K562 (cell line): ENCODE measurements around the gene GNPAT. TPM values are rescaled to one million over a fixed set of nuclear protein-coding genes. Genes with fewer than 3 reads are reported as not detected.
A peak's percentile ranks its signal among the peaks of the same experiment; 100 is the strongest.

Experiments used
- ATAC-seq: fragments of 200-7000 bp; cut with Tn5 transposase; 3 replicates; pipeline ENCODE4 v1.9.1; 2020; ENCODE audit warnings: moderate library complexity
- BruUV-seq: library from RNA; stranded (reverse); fragments of 400-500 nt; replicated peaks from 2 replicates; lab custom pipeline; 2021; lab: Mats Ljungman, UMichigan
- CTCF ChIA-PET: fragments of 300-600 bp; formaldehyde crosslinking; extraction: SDS; loops from one replicate; lab custom pipeline; 2021; ENCODE audit warnings: low intra/inter-chr PET ratio; lab: Yijun Ruan, JAX
- POLR2A ChIA-PET: fragments of 300-600, 350-650 bp; sonication (Branson Sonifier 250); formaldehyde crosslinking; extraction: SDS; loops from one replicate; lab custom pipeline; 2021; ENCODE audit warnings: antibody characterized with exemption, inconsistent platforms; lab: Yijun Ruan, JAX
- DNase-seq, 4 experiments: peaks; one replicate each; pipeline versions ENCODE4 v3.0.0 to v3.0.0-alpha.2; 2011 to 2018; ENCODE audit warnings: low spot score in 3 of 4, mixed read lengths in 3 of 4; ENCODE audit errors: extremely low read depth in 1 of 4
- FAIRE-seq: peaks from 2 replicates; lab custom pipeline; 2011; peaks lifted over from hg19 to GRCh38; lab: Jason Lieb, UNC
- H2AFZ ChIP-seq: 2 replicates; pipeline ENCODE4 v1.6.0; 2011; ENCODE audit warnings: low read depth, low read length, control low read depth, inconsistent platforms
- H3K27ac ChIP-seq: fragments of 200-600 bp; 3 replicates; pipeline ENCODE4 v1.8.0; 2011; ENCODE audit warnings: low read depth, mild to moderate bottlenecking, control low read depth, inconsistent platforms, low read length, moderate library complexity, mixed read lengths; ENCODE audit errors: extremely low read depth
- H3K27me3 ChIP-seq, 2 experiments: fragments of 300-600 bp in 1 of 2; 2 replicates in 1 of 2; 3 replicates in 1 of 2; pipeline versions ENCODE4 v1.6.0 to v1.8.0; 2011; ENCODE audit warnings: inconsistent platforms in 2 of 2, low read length in 2 of 2, mild to moderate bottlenecking in 1 of 2, mixed read lengths in 1 of 2, moderate library complexity in 1 of 2; ENCODE audit not compliant: control insufficient read depth in 2 of 2, insufficient read depth in 2 of 2
- H3K36me3 ChIP-seq: fragments of 300-600 bp; 3 replicates; pipeline ENCODE4 v1.8.0; 2011; ENCODE audit warnings: mild to moderate bottlenecking, low read length, inconsistent platforms; ENCODE audit not compliant: control insufficient read depth, insufficient read depth
- H3K4me1 ChIP-seq, 2 experiments: fragments of 200-600 bp in 1 of 2; replicated peaks in 1 of 2; 2 replicates in 1 of 2; 3 replicates in 1 of 2; pipeline versions ENCODE4 v1.5.1 to v1.8.0; 2011; ENCODE audit warnings: inconsistent platforms in 2 of 2, low read length in 2 of 2, mild to moderate bottlenecking in 1 of 2, mixed read lengths in 1 of 2, moderate library complexity in 1 of 2; ENCODE audit not compliant: control insufficient read depth in 2 of 2, insufficient read depth in 2 of 2
- H3K4me2 ChIP-seq: 2 replicates; pipeline ENCODE4 v1.6.1; 2011; ENCODE audit warnings: low read length, control low read depth, inconsistent platforms, mixed read lengths; ENCODE audit not compliant: insufficient read depth
- H3K4me3 ChIP-seq: fragments of 200-600 bp; sonication (generic), shearing (Covaris generic); 2 replicates; pipeline ENCODE4 v1.5.1; 2016; ENCODE audit warnings: control low read depth, inconsistent platforms
- H3K79me2 ChIP-seq: fragments of 200-600 bp; 3 replicates; pipeline ENCODE4 v1.8.0; 2011; ENCODE audit warnings: low read length, inconsistent platforms; ENCODE audit not compliant: control insufficient read depth, insufficient read depth
- H3K9ac ChIP-seq, 2 experiments: 2 replicates each; pipeline versions ENCODE4 v1.6.0 to v1.6.1; 2011; ENCODE audit warnings: low read depth in 2 of 2, low read length in 2 of 2, control low read depth in 1 of 2, inconsistent platforms in 1 of 2, mild to moderate bottlenecking in 1 of 2, mixed read lengths in 1 of 2; ENCODE audit not compliant: insufficient read depth in 1 of 2
- H3K9me1 ChIP-seq: one replicate; pipeline ENCODE4 v1.6.0; 2011; ENCODE audit warnings: inconsistent platforms, mild to moderate bottlenecking, low read length, moderate library complexity; ENCODE audit not compliant: control insufficient read depth, insufficient read depth
- H3K9me3 ChIP-seq: replicated peaks from 2 replicates; pipeline ENCODE4 v1.5.1; 2011; ENCODE audit warnings: low read depth, low read length, inconsistent platforms; ENCODE audit not compliant: control insufficient read depth, insufficient read depth
- H4K20me1 ChIP-seq: replicated peaks from 2 replicates; pipeline ENCODE4 v1.6.1; 2011; ENCODE audit warnings: low read length, inconsistent platforms, mixed read lengths; ENCODE audit not compliant: control insufficient read depth, insufficient read depth
- BCOR ChIP-seq: fragments of 450-650 bp; IDR thresholded peaks from 2 replicates; pipeline ENCODE4 v1.6.1; 2016
- CTBP1 ChIP-seq: fragments of 450-650 bp; IDR thresholded peaks from 2 replicates; pipeline ENCODE4 v1.6.1; 2016; ENCODE audit warnings: borderline replicate concordance
- CTCFL ChIP-seq: IDR thresholded peaks from 2 replicates; pipeline ENCODE4 v1.6.1; 2011; ENCODE audit warnings: borderline replicate concordance, low read depth, mild to moderate bottlenecking, moderate library complexity, low read length; ENCODE audit not compliant: insufficient read depth, poor library complexity, severe bottlenecking
- DEAF1 ChIP-seq: fragments of 450-650 bp; formaldehyde crosslinking; IDR thresholded peaks from 2 replicates; pipeline ENCODE4 v1.4.0; 2020; ENCODE audit warnings: mild to moderate bottlenecking, moderate library complexity
- GATAD2A ChIP-seq: fragments of 450-650 bp; IDR thresholded peaks from 2 replicates; pipeline ENCODE4 v1.6.1; 2017
- JUNB ChIP-seq: fragments of 450-650 bp; formaldehyde crosslinking; conservative IDR thresholded peaks from 2 replicates; pipeline ENCODE4 v1.4.0; 2020; ENCODE audit warnings: mild to moderate bottlenecking
- NFIC ChIP-seq: fragments of 450-650 bp; IDR thresholded peaks from 2 replicates; pipeline ENCODE4 v1.6.1; 2017; ENCODE audit warnings: mild to moderate bottlenecking, inconsistent platforms
- RAD21 ChIP-seq, 2 experiments: fragments of 250-450 bp in 1 of 2; fragments of 450-650 bp in 1 of 2; sonication (Bioruptor Pico) in 1 of 2; formaldehyde crosslinking in 1 of 2; IDR thresholded peaks in 1 of 2; conservative IDR thresholded peaks in 1 of 2; 2 replicates each; pipeline versions ENCODE4 v1.4.0 to v1.8.0; 2020 to 2022; ENCODE audit warnings: mild to moderate bottlenecking in 2 of 2, moderate library complexity in 1 of 2
- SMARCA5 ChIP-seq: fragments of 450-650 bp; IDR thresholded peaks from 2 replicates; pipeline ENCODE4 v1.6.1; 2016
- ZBTB17 ChIP-seq: fragments of 450-650 bp; formaldehyde crosslinking; IDR thresholded peaks from 2 replicates; pipeline ENCODE4 v1.4.0; 2020; ENCODE audit warnings: mild to moderate bottlenecking
- ZNF347 ChIP-seq: fragments of 450-650 bp; formaldehyde crosslinking; IDR thresholded peaks from 2 replicates; pipeline ENCODE4 v1.4.0; 2020; ENCODE audit warnings: low read depth, mild to moderate bottlenecking, moderate library complexity
- WGBS: fragments of 100-300 bp; shearing (Covaris generic); methylation state at CpG from one replicate; pipeline ENCODE4 v1.1.6; 2016; ENCODE audit warnings: low coverage, mixed read lengths; ENCODE audit not compliant: insufficient coverage; ENCODE audit errors: missing lambda C conversion rate; 5-methylcytosine and 5-hydroxymethylcytosine counted together
- in situ Hi-C: fragments of 300-500 bp; cut with MboI; formaldehyde crosslinking; loops from 4 replicates; pipeline ENCODE4 v1.15.0; 2018; ENCODE audit warnings: inconsistent platforms, mixed read lengths
- intact Hi-C: fragments of 100-400 bp; cut with micrococcal nuclease; formaldehyde crosslinking; loops from 2 replicates; pipeline ENCODE4 v1.14.2; 2022
- polyA plus RNA-seq, 8 experiments: library from polyadenylated mRNA; depleted of rRNA in 4 of 8; stranded (reverse) in 5 of 8; unstranded in 3 of 8; fragments of >200 nt; fragmentation: Nextera tagmentation in 2 of 8; fragmentation: Illumina TruSeq in 1 of 8; extraction: Ambion mirVana in 2 of 8; extraction: Trizol in 1 of 8; gene quantifications; 2 replicates each; pipeline versions ENCODE4 v1.2.1 to v1.2.3, GENCODE V29; 2011 to 2014; ENCODE audit warnings: inconsistent platforms in 1 of 8, missing spikeins in 1 of 8
- total RNA-seq, 7 experiments: library from RNA; depleted of rRNA in 6 of 7; stranded (reverse); fragments of >200 nt in 6 of 7; fragmentation: Illumina TruSeq in 2 of 7; extraction: Trizol in 2 of 7; gene quantifications; 2 replicates each; pipeline versions ENCODE4 v1.2.1 to v1.2.3, GENCODE V29; 2011 to 2021; ENCODE audit warnings: low replicate concordance in 1 of 7

Gene GNPAT
- total and polyA plus RNA-seq, 9 of the 15 experiments (the other 6 are each of a cell fraction or from before 2014, with no cell fraction given), result 32.1 to 68.8 (median 50.7) TPM

GRCh38 chr1:231312432-231312788 is 71.4 kb downstream of the GNPAT start (continued):
- TF ChIP-seq BCOR, result 0 out of 2 replicates have a peak, but pooled peaks have one; percentile 29
- no peak for TF ChIP-seq ZNF347 (CRISPR knock-in tag)
- TF ChIP-seq, all 486 proteins: peak for 3

GRCh38 chr1:231313661-231314060 is 72.6 kb downstream of the GNPAT start:
- 10% methylated on average over 4 of the region's 4 CpGs for WGBS
- BruUV-seq, result no TSS peak
- ChIA-PET POLR2A (no interaction called here), CTCF (no interaction called here)
- no peak overlapping the region for H3K4me3 ChIP-seq
- no peak overlapping the region for H3K27ac ChIP-seq
- intact Hi-C loops, result no loop called here
- H3K9ac ChIP-seq, result no peak overlapping the region
- no peaks in the 10 kb centered on the region for H3K9me1 ChIP-seq
- no peaks in the 10 kb centered on the region for H3K79me2 ChIP-seq
- DNase-seq, result no peak
- no peaks in the 10 kb centered on the region for H3K9me3 ChIP-seq
- TF ChIP-seq JUNB, result no peak
- no peaks in the 10 kb centered on the region for H3K36me3 ChIP-seq
- H3K27me3 ChIP-seq, result peaks cover 8 to 12% of the 10 kb centered on the region in 2 experiments; a peak in 3 of 5 replicates
- no peak overlapping the region for H3K4me2 ChIP-seq
- no peaks in the 10 kb centered on the region for H3K4me1 ChIP-seq
- ATAC-seq, result no peak
- FAIRE-seq, result no peak
- no peak overlapping the region for H2AFZ ChIP-seq
- no peaks in the 10 kb centered on the region for H4K20me1 ChIP-seq
- in situ Hi-C loops, result no loop called here

- Histone ChIP-seq H3K4me2 (no peak overlapping the region), H3K9me1 (no peaks in the 10 kb centered on the region), H3K79me2 (no peaks in the 10 kb centered on the region), H3K27me3 (peaks cover 4 to 7% of the 10 kb centered on the region in 2 experiments; a peak in 3 of 5 replicates), H3K9ac (no peak overlapping the region), H3K27ac (no peak overlapping the region), H4K20me1 (no peaks in the 10 kb centered on the region), H3K4me1 (no peaks in the 10 kb centered on the region), H3K4me3 (no peak overlapping the region), H3K36me3 (no peaks in the 10 kb centered on the region), H2AFZ (peak overlapping the region; percentile 34; the same call in 1 of the 2 replicates), H3K9me3 (no peaks in the 10 kb centered on the region)
- ChIA-PET CTCF (interaction anchor here (1.2 to 2.4 kb wide), 2 partner anchors 234 to 288 kb away, joined by 3 to 13 read pairs; no protein-coding TSS in a partner anchor), POLR2A (no interaction called here)
- intact Hi-C loops (loop anchor here (1.0 kb wide), 2 partner anchors 274 to 288 kb away; no protein-coding TSS in a partner anchor), in situ Hi-C loops (no loop called here)
- no TSS peak for BruUV-seq
- DNase-seq, result peak; percentile 54 to 81 (median 62)
- peak; percentile 81 for FAIRE-seq
- ATAC-seq, result peak; percentile 97
- 24% methylated on average over 11 of the region's 11 CpGs for WGBS
- TF ChIP-seq CTCFL (peak; percentile 63), DEAF1 (CRISPR knock-in tag) (0 out of 2 replicates have a peak, but pooled peaks have one; percentile 30), ZBTB17 (no peak), BCOR (peak; percentile 56; the same call in 1 of the 2 replicates), RAD21 (CRISPR knock-in tag; conservative IDR thresholded peaks at IDR 0.05 in 1 of 2, IDR thresholded peaks at IDR 0.05 in 1 of 2) (peak; percentile 66 to 85), CTBP1 (peak; percentile 26; the same call in 1 of the 2 replicates), NFIC (peak; percentile 85), GATAD2A (no peak), SMARCA5 (peak; percentile 83; the same call in 1 of the 2 replicates)
These were observed 74.9 kb downstream of the GNPAT start for GRCh38 chr1:231315887-231316286.
